Activated T-cell treated with anti-CD3 and anti-CD28 coated beads, Interleukin-2, amount 50 U/mL, for 4 hours (primary cell): Measurements from ENCODE around the gene ILDR1. TPM values are rescaled to one million over a fixed set of nuclear protein-coding genes. Genes with fewer than 3 reads are reported as not detected.
"Not testable (repeated sequence)": the region's sequence is repeated elsewhere in the genome, so short reads cannot be mapped to it uniquely, and the experiment has no call there.

Experiments
- ATAC-seq, 2 donors: fragments of 200-7000 bp; cut with Tn5 transposase; one replicate each; pipeline ENCODE4 v1.10.0; 2021
- DNase-seq: peaks from one replicate; pipeline ENCODE4 v3.0.0-alpha.2; 2020
- H3K27me3 Mint-ChIP-seq: one replicate; pipeline ENCODE4 v1.8.0; 2021; ENCODE audit warnings: low read depth, mixed read lengths
- H3K36me3 Mint-ChIP-seq: one replicate; pipeline ENCODE4 v1.8.0; 2022; ENCODE audit warnings: mixed read lengths; ENCODE audit not compliant: insufficient read depth
- H3K4me1 Mint-ChIP-seq: one replicate; pipeline ENCODE4 v1.8.0; 2021; ENCODE audit warnings: low read depth, mixed read lengths
- H3K4me3 Mint-ChIP-seq: one replicate; pipeline ENCODE4 v1.8.0; 2021; ENCODE audit warnings: mild to moderate bottlenecking, moderate library complexity, mixed read lengths
- H3K9me3 Mint-ChIP-seq: one replicate; pipeline ENCODE4 v1.8.0; 2021; ENCODE audit warnings: mixed read lengths
- total RNA-seq, 3 donors: library from RNA; stranded (reverse); gene quantifications; one replicate each; pipeline ENCODE4 v1.2.1, GENCODE V29; 2021

ILDR1 gene
- total RNA-seq: under 1 TPM in 1 of 3 donors, not detected in 2; 0.18 TPM

GRCh38 chr3:122021811-122022401, at the start of gene ILDR1:
TSS of gene ILDR1 (minus strand) at chr3:122022247. CDS start at chr3:122022077, 170 bp downstream.
- peaks cover 31% of the 10 kb centered on the region for H3K27me3 Mint-ChIP-seq
- no peaks in the 10 kb centered on the region for H3K36me3 Mint-ChIP-seq
- peaks cover 3% of the 10 kb centered on the region for H3K4me1 Mint-ChIP-seq
- H3K4me3 Mint-ChIP-seq: peak within 1 kb of the TSS; percentile 25
- peak in 1 of 2 donors; percentile 51 for ATAC-seq
- H3K9me3 Mint-ChIP-seq: no peaks in the 10 kb centered on the region
- DNase-seq: no peak

- no peak overlapping the region for H3K4me3 Mint-ChIP-seq
- no peak for DNase-seq
- no peak for ATAC-seq
- H3K9me3 Mint-ChIP-seq: no peaks in the 10 kb centered on the region
- peaks cover 6% of the 10 kb centered on the region for H3K4me1 Mint-ChIP-seq
- peaks cover 3% of the 10 kb centered on the region for H3K27me3 Mint-ChIP-seq
- H3K36me3 Mint-ChIP-seq: no peaks in the 10 kb centered on the region
Observed at GRCh38 chr3:122067588-122068240, 45.7 kb upstream of the ILDR1 start.

GRCh38 chr3:122067214-122067550, 45.1 kb upstream of the ILDR1 start:
- DNase-seq (no peak), ATAC-seq (no peak)
- Mint-ChIP-seq H3K4me1 (peaks cover 6% of the 10 kb centered on the region), H3K27me3 (peaks cover 3% of the 10 kb centered on the region), H3K9me3 (no peaks in the 10 kb centered on the region), H3K36me3 (no peaks in the 10 kb centered on the region), H3K4me3 (no peak overlapping the region)

GRCh38 chr3:122066331-122067213, 44.5 kb upstream of the ILDR1 start:
- no peak for ATAC-seq
- Mint-ChIP-seq H3K9me3 (no peaks in the 10 kb centered on the region), H3K4me1 (peaks cover 6% of the 10 kb centered on the region), H3K36me3 (no peaks in the 10 kb centered on the region), H3K4me3 (no peak overlapping the region), H3K27me3 (peaks cover 3% of the 10 kb centered on the region)
- no peak for DNase-seq

GRCh38 chr3:122064326-122064725, 42.3 kb upstream of the ILDR1 start:
- peaks cover 3% of the 10 kb centered on the region for H3K27me3 Mint-ChIP-seq
- DNase-seq (no peak), ATAC-seq (no peak)
- H3K36me3 Mint-ChIP-seq: no peaks in the 10 kb centered on the region
- no peaks in the 10 kb centered on the region for H3K9me3 Mint-ChIP-seq
- H3K4me1 Mint-ChIP-seq: peaks cover 6% of the 10 kb centered on the region
- H3K4me3 Mint-ChIP-seq: no peak overlapping the region

- Mint-ChIP-seq H3K4me1 (peaks cover 6% of the 10 kb centered on the region), H3K9me3 (no peaks in the 10 kb centered on the region), H3K36me3 (no peaks in the 10 kb centered on the region), H3K27me3 (peaks cover 5% of the 10 kb centered on the region), H3K4me3 (no peak overlapping the region)
- no peak for ATAC-seq
- no peak for DNase-seq
Observed at GRCh38 chr3:122063908-122064307, 41.9 kb upstream of the ILDR1 start.

- Mint-ChIP-seq H3K4me3 (no peak overlapping the region), H3K27me3 (peaks cover 18% of the 10 kb centered on the region), H3K4me1 (no peaks in the 10 kb centered on the region), H3K9me3 (no peaks in the 10 kb centered on the region), H3K36me3 (no peaks in the 10 kb centered on the region)
- ATAC-seq (no peak), DNase-seq (no peak)
Observed at GRCh38 chr3:122060040-122060698, 38.1 kb upstream of the ILDR1 start.

- Mint-ChIP-seq H3K4me3 (no peak overlapping the region), H3K27me3 (peaks cover 25% of the 10 kb centered on the region)
Observed at GRCh38 chr3:122058294-122058693, 36.2 kb upstream of the ILDR1 start.

GRCh38 chr3:122057671-122058070, 35.6 kb upstream of the ILDR1 start:
- H3K4me3 Mint-ChIP-seq: no peak overlapping the region
- ATAC-seq (no peak), DNase-seq (no peak)
- H3K36me3 Mint-ChIP-seq: no peaks in the 10 kb centered on the region
- peaks cover 27% of the 10 kb centered on the region for H3K27me3 Mint-ChIP-seq
- no peaks in the 10 kb centered on the region for H3K9me3 Mint-ChIP-seq
- no peaks in the 10 kb centered on the region for H3K4me1 Mint-ChIP-seq

More at GRCh38 chr3:122058294-122058693, 36.2 kb upstream of the ILDR1 start:
- no peaks in the 10 kb centered on the region for H3K4me1 Mint-ChIP-seq
- DNase-seq: no peak
- H3K9me3 Mint-ChIP-seq: no peaks in the 10 kb centered on the region
- no peaks in the 10 kb centered on the region for H3K36me3 Mint-ChIP-seq
- ATAC-seq: no peak

GRCh38 chr3:122055215-122055614, 33.2 kb upstream of the ILDR1 start, which contains the start of gene CD86:
TSS of gene CD86 (plus strand) at chr3:122055362. CDS start at chr3:122055490, 128 bp downstream.
- DNase-seq (no peak), ATAC-seq (peak in 1 of 2 donors; percentile 40)
- Mint-ChIP-seq H3K36me3 (no peaks in the 10 kb centered on the region), H3K9me3 (no peaks in the 10 kb centered on the region), H3K4me1 (no peaks in the 10 kb centered on the region), H3K4me3 (peak within 1 kb of the TSS; percentile 14), H3K27me3 (peaks cover 36% of the 10 kb centered on the region)

GRCh38 chr3:122052968-122053367, 30.9 kb upstream of the ILDR1 start:
- no peak for DNase-seq
- ATAC-seq: no peak
- H3K4me1 Mint-ChIP-seq: no peaks in the 10 kb centered on the region
- no peaks in the 10 kb centered on the region for H3K9me3 Mint-ChIP-seq
- H3K36me3 Mint-ChIP-seq: no peaks in the 10 kb centered on the region
- H3K4me3 Mint-ChIP-seq: no peak overlapping the region
- peaks cover 31% of the 10 kb centered on the region for H3K27me3 Mint-ChIP-seq

GRCh38 chr3:122047773-122048172, 25.7 kb upstream of the ILDR1 start:
- not testable (repeated sequence) for ATAC-seq, H3K27me3 Mint-ChIP-seq, DNase-seq, H3K4me1 Mint-ChIP-seq, H3K4me3 Mint-ChIP-seq, H3K9me3 Mint-ChIP-seq, H3K36me3 Mint-ChIP-seq

- not testable (repeated sequence) for H3K4me1 Mint-ChIP-seq, ATAC-seq, H3K36me3 Mint-ChIP-seq, H3K9me3 Mint-ChIP-seq, H3K27me3 Mint-ChIP-seq, H3K4me3 Mint-ChIP-seq, DNase-seq
Observed at GRCh38 chr3:122047296-122047695, 25.2 kb upstream of the ILDR1 start.

- H3K4me3 Mint-ChIP-seq: no peak overlapping the region
- peaks cover 3% of the 10 kb centered on the region for H3K27me3 Mint-ChIP-seq
- DNase-seq (no peak), ATAC-seq (no peak)
- H3K9me3 Mint-ChIP-seq: peaks cover 15% of the 10 kb centered on the region
- peaks cover 7% of the 10 kb centered on the region for H3K4me1 Mint-ChIP-seq
- H3K36me3 Mint-ChIP-seq: no peaks in the 10 kb centered on the region
Observed at GRCh38 chr3:122033023-122033422, 11.0 kb upstream of the ILDR1 start.
